Measurements from ENCODE around the gene OXLD1.

Gene OXLD1

GRCh38 chr17:81682565-81683207 is 16.3 kb upstream of the OXLD1 start:
- no peak for DNase-seq

- no peak for DNase-seq
Observed at GRCh38 chr17:81681672-81682071, 15.3 kb upstream of the OXLD1 start.

DNA sequence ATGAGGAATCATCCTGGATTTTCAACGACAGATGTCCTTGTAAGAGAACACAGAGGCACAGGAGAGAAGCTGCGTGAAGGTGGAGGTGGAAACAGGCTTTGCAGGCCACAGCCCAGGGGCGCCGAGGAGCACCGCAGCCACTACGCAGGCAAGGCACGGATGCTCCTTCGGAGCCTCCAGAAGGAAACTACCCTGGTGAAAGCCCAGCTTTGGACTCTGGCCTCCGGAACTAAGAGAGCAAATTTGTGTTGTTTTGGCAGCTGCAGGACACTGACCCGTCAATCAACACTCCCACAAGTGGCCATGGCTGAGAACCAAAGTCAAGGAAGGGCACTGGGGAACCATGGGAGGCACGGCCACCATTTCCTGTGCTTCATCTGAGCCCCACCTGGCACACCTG is 13.7 kb upstream of the OXLD1 start:
- DNase-seq, result no peak

DNA sequence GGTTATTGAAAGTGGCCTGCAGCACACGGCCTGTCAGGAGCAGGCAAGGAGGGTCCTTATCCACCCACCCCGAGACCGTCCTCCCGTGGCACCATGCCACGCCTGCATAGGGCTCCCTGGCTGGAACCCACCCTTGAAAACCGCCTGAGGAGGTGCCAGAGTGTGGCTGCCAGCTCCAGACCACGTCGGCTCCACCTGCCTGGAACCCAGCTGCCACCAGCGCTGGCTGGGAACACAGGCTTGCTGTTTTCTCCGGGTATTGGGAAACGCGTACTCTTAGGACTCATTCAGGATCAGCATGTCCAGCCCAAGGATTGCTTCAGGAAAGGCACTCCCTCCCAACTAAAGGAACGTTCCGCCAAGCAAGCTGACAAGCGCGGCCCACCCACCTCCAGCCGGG is 10.5 kb upstream of the OXLD1 start:
- DNase-seq, result no peak

DNA sequence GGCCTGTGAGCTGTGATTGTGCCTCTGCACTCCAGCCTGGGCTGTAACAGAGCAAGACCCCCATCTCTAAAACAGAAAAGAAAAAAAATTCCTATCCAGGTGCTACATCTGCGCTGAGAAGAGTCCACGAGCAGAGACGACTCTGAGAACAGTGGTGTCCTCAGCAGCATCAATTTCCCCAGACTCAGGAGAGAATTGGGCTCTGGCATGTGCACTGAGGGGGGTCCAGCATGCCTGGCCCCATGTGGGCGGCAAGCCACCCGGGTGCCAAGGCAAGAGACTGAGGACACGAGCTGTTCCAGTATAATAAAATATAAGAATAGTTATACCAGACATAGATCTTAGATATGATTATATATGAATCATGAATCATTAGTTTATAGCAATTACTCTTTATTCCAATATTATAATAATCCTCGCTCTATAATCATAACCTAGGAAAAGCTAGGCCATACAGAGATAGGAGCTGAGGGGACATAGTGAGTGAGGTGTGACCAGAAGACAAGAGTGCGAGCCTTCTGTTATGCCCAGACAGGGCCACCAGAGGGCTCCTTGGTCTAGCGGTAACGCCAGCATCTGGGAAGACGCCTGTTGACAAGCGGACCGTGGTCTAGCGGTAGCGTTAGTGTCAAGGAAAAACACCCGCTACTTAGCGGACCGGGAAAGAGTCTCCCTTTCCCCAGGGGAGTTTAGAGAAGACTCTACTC is 9.3 kb upstream of the OXLD1 start:
- DNase-seq, result peak; percentile 6

DNA sequence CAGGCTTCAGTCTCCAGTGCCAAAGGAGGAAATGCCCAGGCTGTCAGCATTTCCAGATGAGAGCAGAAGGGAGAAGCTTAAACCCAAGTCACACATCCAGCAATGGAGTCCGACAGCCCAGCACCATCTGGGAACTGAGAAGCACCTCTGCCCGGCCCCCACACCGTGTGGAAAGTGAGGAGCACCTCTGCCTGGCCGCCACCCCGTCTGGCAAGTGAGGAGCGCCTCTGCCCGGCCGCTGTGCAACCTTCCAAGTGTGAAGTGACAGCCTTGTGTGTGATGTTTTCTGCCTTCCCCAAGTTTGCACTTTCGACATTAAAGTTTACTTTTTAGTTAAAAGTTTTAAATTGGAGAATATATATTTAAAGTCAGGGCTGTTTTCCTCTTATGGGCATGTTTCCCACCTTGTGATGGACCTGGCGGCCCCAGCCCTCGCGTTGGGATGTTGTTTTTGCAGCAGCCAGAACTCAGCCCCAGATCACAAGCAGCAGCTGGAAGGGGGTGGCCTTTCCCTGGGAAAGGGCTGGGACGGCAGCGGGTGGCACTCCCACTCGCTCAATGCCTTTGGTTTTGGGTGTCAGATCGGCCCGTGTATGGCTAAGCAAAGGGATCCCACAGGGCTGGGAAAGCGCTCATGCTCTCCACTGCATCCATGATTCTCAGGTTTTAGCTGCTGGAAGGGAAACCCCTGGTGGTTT is 7.3 kb upstream of the OXLD1 start:
- no peak for DNase-seq

GRCh38 chr17:81672954-81673353 is 6.5 kb upstream of the OXLD1 start:
- no peak for DNase-seq

DNA sequence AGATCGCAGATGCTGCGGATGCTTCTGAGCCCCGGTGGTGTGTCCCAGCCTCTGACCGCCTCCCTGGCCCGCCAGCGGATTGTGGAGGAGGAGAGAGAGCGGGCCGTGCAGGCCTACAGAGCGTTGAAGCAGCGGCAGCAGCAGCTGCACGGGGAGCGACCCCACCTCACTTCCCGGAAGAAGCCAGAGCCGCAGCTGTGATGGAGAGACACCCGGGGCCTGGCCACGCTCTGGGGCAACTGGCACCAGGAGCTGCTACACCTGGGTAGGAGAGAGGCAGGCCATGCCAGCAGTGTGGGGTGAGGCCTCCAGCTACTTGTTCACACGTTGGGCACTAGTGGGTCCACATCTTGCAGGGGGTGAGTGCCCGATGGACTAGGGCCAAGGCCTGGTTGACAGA is 6.1 kb upstream of the OXLD1 start:
- DNase-seq, result no peak

- no peak for DNase-seq
Observed at GRCh38 chr17:81667754-81668153, 1.3 kb upstream of the OXLD1 start.

DNA sequence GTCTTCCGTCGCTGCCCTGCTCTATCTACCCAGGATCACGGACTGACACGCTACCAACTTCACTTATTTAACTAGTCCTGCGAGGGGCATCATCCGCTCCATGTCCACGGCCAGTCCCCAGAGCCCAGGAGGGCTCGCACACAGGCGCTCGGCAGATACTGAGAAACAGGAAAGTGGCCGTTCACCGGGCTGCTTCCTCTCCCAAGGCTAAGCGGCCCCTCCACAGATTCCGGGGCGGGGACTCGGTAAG is 388 bp downstream of the OXLD1 start:
- DNase-seq, result peak; percentile 45

GRCh38 chr17:81665205-81666091 is 957 bp downstream of the OXLD1 start:
- DNase-seq, result no peak

DNA sequence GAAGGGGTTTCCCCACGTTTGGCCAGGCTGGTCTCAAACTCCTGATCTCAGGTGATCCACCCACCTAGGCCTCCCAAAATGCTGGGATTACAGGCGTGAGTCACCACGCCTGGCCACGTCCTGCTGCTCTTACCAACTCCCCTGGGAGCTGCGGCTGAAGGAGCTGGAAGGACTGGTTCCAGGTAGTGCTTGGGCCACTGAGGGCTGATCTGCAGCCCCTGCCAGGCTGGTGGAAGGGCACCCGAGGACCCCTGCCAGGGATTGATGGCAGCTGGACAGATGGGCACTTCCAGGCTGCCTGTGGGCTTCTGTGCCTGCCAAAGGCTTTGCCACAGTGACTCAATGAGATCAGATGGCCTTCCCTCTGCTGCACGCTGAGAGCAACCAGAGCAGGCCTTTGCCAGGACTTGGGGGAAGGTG is 2.3 kb downstream of the OXLD1 start:
- DNase-seq, result no peak

DNA sequence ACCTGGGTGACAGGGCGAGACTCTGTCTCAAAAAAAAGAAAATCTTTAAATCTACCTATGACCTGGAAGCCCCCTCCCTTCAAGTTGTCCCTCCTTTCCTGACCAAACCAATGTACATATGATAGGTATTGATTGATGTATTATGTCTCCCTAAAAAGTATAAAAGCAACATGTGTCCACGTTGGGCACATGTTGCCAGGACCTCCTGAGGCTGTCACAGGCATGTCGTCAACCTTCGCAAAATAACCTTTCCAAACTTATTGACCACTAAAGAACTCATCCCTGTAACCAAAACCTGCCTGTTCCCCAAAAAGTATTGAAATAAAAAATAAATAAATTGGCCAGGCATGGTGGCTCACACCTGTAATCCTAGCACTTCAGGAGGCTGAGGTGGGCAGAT is 4.4 kb downstream of the OXLD1 start:
- DNase-seq, result no peak

DNA sequence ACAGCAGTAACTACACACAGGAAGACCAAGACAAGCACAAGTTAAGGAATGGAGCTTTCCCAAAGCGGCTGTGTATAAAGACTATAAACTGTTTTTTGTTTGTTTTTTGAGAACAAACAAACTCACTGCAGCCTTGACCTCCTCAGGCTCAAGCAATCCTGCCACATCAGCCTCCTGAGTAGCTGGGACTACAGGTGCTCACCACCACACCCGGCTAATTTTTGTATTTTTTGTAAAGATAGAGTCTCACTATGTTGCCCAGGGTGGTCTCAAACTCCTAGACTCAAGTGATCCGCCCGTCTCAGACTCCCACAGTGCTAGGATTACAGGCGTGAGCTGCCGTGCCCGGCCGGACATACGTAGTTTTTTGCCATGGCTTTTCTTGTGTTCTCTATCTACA is 6.0 kb downstream of the OXLD1 start:
- no peak for DNase-seq

DNA sequence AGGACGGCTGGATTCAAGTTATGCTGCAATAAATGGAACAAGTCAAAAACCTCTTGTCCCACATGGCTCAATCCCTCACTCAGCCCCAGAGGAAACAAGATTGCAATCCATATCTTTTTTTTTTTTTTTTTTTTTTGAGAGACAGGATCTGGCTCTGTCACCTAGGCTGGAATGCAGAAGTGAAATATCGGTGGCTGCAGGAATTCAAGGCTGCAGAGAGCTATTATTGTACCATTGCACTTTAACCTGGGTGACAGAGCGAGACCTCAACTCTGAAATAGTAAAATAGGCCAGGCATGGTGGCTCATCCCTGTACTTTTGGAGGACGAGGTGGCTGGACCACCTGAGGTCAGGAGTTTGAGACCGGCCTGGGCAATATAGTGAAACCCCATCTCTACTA is 7.4 kb downstream of the OXLD1 start:
- DNase-seq, result no peak

DNA sequence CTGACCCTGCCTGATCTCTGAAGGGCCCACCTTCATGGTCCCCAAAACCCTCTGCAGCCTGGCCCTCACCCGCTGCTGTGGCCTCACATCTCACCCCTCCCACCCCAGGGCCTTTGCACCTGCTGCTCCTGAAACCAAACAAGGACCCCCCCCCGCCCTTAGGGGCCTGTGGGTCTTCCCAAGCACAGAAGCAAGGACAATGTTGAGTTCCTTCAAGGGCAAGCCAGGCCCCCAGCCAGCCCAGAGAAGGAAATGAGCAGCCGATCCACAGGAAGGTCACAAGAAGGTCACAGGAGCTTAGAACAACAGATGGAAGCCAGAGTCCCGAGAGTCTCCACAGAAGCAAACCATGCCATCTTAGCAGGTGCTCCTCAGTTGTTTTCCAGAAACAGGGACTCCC is 9.6 kb downstream of the OXLD1 start:
- DNase-seq, result no peak

DNA sequence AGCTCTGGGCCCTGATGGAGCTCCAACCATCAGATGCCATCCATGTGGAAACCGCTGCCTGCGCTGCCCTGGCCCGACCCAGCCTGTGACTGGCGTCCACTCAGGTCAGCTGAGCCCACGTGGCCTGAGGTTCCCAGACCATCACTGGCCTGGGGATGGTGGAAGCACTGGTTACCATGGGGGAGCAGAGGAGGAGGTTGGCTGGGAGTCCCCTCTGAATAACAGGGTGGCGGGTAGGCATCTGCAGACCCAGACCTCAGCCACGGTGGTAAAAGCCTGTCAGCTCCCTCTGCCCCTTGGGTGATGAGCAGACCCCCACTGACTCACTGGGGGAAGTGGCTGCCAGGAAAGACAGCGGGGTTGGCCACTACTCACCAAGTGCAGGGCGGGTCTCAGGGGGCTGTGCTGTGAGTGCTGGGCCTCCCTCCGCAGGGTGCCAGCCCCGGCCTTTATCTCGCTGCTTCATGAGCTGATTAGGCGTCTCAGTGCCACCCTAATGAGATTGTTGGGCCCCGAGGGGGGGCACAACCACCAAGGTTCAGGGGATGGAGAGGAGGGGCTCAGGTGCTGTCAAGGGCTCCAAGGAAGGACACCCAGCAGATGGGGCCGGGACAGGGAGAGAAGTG is 10.2 kb downstream of the OXLD1 start, which contains the start of gene PDE6G:
TSS of gene PDE6G (minus strand) at position 425 of the 626 bp plus-strand sequence. CDS start 3,237 bp downstream, outside the sequence.
- no peak for DNase-seq

DNA sequence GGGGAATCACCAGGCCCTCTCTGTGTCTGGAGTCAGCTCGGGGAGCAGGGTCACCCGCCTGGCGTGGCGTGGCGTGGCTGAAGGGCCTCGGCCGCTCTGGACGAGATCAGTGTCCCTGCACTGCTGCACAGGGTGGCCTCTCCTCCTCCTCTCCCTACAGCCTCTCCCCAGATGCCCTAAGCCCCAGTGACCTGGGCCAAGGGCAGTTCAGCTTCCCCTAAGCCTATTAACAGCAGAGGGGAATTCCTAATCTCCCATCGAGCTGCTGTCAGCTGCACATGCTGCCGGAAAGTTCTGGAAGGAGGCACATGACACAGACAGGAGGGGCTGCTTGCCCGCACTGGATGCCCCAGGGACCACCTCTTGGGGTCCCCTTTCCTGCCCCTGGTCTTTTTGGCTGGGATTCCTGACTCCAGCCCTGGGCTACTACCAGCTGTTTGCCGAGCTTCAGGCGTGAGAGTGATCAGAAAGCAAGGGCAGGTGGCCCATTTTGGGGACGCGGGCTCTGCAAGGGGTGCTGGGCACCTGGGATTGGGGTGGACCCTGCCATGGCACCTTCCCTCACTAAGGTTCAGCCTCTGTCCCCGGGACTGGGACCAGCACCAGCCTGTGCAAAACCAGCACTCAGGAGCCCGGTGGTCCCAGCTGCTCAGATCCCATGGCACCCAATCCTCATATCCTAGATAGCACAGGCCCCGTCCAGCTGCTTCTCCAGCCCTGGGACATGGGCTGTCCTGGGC is 10.9 kb downstream of the OXLD1 start:
- DNase-seq, result no peak

- no peak for DNase-seq
Observed at GRCh38 chr17:81652906-81653771, 13.3 kb downstream of the OXLD1 start.

- no peak for DNase-seq
Observed at GRCh38 chr17:81651692-81652091, 14.7 kb downstream of the OXLD1 start.

- no peak for DNase-seq
Observed at GRCh38 chr17:81650951-81651350, 15.5 kb downstream of the OXLD1 start.

All from NCI-H526 treated with DMSO at 0.1 percent for 48 hours (cell line).